NCI-H446 (cell line): ENCODE results near the gene RTP5.

Experiments
- DNase-seq, 2 experiments: peaks; one replicate each; lab custom pipeline; 2025; lab: John Stamatoyannopoulos, UW

RTP5 gene

DNA sequence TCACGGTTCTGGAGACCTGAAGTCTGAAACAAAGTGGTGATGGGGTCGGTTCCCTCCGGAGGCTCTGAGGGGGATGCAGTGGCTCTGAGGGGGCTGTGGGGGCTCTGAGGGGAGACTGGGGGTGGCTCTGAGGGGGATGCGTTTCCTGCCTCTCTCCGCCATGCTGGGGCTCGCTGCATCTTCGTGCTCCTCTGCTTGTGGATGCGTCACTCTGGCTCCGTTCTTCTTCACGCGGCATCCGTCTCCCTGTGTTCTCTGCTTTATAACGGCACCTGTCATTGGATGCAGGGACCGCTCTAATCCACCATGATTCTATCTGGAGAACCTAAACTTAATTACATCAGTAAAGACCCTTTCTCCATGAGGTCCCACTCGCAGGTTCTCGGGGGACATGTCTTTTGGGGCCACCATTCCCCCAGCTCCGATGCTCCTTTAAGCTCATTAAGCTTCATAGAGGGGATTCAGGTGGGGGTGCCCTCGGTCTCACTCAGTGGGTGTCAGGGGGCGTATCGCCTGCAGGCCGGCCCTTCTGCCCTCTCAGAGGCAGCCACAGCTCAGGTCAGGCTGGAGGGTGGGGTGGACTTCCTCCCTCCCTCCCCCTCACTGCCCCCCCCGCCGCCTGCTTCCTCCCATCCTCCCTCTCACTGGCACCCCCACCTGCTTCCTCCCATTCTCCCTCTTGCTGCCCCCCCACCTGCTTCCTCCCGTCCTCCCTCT lies 18.4 kb downstream of the RTP5 start:
- no peak for DNase-seq

DNA sequence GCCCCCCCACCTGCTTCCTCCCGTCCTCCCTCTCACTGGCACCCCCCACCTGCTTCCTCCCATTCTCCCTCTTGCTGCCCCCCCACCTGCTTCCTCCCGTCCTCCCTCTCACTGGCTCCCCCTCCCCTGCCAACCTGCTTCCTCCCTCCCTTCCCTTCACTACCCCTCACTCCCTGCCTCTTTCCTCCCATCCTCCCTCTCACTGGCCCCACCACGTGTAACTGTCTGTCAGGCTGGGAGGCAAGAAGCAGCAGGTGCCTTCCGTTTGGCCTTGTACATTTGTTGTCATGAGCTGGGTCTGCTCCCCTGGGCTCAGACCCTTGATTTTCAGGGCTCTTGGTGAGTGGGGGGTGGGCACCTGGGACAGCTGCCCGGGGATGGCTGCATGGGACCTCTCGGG lies 19.1 kb downstream of the RTP5 start:
- no peak for DNase-seq

DNA sequence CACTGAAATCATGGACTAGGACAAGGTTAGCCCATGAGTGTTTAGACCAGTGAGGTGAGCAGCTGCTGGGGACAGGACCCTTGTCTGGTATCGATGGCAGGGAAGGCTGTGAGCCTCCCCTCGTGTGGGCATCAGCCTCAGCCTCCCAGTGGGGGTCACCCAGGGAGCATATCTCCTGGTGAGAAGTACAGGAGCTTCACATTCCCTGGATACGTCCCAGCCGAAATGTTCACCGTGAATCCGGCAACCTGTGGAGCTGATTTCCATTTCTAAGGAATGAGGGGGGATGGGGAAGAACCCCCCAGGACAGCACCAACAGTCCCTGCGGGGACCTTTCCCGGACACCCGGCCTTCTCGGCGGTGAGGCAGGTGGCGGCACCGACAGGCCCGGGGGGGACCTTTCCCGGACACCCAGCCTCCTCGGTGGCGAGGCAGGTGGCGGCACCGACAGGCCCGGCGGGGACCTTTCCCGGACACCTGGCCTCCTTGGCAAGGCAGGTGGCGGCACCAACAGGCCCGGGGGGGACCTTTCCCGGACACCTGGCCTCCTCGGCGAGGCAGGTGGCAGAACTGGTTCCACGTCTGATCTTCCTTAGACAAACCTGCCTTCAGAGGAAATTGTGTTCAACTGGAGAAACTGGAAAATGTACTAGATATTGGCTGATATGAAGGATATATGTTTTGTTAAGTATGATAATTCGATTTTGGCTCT lies 21.2 kb downstream of the RTP5 start:
- no peak for DNase-seq

DNA sequence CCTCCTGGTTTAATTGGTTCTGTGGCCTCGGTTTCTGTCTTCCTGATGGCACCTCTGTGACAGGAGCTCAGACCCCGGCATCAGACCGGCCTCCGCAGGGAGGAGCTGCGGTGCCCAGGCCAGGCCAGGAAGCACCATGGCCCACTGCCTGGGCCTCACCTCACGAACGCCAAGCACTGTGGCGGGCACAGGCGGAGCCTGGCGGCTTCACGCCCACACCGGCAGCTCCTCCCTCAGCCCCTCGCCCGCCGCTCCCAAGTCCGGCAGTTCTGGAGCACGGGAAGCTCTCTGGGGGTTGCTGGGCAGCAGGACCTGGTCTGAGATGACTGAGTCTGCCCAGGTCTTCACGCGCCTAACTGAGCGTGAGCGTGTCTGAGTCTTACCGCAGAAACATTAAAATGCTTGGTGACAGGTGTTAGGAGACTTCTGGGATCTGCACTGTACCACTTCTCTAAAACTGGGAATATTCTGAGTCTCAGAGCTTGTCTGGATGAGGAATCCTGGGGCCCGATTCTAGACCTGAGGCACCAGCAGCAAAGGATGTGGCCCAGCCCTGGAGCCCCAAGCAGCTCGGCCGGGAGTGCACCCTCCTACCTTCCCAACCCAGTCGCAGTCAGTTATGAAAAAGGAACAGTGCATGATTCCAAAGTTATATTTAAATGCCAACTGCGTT lies 21.9 kb downstream of the RTP5 start:
- DNase-seq, result no peak

DNA sequence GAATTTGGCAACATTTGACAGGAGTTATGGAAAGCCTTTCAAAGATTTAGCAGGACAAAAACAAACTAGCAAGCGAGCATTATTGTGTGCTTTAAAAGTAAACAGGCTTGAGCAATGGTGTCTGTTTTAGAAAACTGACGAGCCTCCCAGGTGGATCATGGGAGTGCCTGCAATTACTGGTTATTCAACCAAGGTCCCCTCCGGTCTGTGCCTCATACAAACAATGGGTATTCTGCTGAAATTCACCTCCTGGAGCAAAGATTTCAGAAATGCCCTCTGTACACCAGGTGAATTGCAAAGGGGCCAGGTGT lies 22.4 kb downstream of the RTP5 start:
- DNase-seq, result no peak

DNA sequence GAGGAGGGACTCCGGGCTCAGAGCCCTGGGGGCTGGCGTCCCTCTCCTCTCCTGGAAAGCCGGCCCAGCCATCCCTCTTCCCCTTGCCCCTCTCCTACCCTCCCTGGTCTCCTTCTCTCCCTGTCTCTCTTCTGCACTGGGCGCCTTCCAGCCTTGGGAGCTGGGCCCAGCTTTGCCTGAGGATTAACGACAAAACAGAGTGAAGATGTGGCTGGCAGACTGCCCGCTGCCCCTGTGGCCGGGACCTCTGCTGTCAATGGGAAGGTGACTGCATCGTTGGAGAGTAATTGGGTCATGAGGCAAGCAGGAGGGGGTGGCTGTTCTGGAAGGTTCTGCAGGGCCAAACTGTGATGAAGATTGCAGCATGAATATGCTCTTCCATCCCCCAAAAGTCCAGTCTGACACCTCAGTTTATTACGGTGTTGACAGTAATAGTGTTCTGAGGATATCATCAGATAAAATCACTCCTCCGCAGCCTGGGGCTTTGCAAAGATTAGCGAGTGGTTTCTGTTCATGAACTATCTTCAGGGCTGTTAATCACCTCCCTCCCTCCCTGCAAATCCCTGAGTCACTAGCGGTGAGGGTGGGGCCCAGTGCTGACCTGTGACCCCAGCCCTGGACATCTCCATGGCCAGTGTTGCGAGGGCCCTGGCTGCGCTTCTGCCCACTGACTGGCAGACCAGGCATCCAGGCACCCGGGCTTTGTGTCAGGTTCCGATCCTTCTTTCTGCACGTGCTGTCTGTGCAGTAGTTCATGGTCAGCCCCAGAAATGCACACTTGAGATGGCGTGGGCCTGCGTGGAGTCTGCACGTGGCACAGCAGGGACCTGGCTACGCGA lies 23.0 kb downstream of the RTP5 start:
- no peak for DNase-seq

DNA sequence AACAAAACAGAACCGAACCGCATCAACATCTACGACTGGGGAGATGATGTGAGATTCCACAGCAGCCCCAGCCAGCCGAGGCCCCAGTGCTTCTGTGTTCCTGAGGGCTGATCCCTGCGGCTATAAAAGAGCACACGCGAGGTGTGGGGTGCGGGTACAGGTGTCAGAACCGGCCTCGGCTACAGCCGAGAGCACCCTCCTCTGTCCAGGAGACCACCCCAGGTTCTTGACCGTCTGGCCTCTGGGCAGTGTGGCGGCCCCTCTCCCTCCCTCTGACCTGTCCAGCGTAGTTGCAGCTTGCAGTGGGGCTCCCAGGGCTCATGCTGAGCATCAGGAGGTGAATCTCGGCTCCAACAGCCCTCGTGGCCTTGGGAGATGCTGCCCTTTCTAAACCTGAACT lies 23.7 kb downstream of the RTP5 start:
- DNase-seq, result no peak

DNA sequence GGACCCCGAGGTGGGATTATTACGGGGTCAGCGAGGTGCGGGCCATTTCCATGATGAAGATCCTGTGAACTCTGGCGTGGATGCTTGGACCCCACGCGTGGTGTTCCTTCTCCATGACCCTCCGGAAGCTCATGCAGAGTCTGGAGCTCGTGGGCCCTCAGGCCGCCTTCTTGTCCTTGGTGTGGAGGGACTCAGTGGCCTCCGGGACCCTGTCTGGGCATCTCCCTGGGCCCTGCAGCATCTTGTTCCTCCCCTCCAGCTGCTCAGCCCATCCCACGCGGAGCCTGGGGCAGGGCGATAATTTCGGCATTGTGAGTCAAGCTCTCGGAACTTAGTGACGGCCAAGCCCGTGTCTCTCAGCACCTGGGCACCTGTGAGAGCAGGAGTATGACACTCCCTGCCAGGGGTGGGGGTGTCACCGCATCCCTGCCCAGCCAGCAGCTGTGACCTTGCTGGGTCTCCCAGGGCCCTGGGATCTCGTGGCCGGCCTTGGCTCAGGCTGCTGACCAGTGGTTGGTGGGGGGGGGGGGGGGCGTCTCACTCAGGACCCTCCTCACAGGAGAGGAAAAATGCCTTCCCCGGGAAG lies 24.6 kb downstream of the RTP5 start:
- no peak for DNase-seq

DNA sequence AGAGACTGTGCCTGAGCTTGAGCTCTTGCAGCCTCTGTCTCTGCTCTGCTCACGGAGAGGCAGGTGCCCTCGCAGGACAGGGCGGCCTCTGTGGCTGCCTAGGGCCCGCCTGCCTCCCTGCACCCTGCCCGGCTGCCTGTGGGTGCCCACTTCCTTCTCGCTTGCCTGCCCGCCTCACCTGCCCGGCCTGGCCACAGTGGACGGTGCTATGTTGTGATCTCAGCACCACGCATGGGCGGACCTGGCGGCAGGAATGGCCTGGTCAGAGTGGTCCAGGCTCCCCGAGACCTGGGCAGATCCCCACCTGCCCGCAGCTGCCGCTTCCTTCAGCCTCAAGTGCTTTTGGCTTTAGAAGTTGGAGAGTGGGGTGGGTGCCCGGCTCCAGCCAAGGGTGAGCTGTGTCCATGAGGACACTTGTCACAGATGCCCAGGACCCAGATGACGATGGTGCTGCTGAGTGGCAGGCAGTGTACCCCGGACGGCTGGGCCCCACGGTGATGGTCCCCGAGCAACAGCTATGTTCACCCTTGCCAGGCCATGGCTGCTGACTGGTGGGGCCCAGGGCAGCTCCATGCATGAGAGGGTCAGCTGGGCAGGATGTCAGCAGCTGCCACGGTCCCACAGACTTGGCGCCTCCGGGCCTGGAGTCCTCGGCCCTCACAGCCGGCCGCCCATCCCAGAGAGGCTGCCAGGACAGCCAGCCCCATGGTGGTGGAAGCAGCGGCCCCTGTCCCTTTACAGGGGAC lies 25.3 kb downstream of the RTP5 start:
- DNase-seq, result no peak

DNA sequence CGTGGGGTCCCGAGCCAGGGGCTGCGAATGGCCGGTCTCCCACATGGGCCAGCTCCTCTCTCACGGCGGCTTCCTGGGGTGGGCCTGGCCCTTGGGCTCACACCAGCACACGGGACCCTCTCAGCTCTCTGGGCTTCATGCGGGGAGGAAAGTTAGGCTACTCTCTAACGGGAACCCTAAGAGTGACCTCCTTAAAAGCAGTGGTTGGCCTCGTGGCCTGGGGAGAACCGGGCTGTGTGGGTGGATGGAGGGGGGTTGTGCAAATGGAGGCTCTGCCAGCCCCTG lies 25.8 kb downstream of the RTP5 start:
- no peak for DNase-seq

DNA sequence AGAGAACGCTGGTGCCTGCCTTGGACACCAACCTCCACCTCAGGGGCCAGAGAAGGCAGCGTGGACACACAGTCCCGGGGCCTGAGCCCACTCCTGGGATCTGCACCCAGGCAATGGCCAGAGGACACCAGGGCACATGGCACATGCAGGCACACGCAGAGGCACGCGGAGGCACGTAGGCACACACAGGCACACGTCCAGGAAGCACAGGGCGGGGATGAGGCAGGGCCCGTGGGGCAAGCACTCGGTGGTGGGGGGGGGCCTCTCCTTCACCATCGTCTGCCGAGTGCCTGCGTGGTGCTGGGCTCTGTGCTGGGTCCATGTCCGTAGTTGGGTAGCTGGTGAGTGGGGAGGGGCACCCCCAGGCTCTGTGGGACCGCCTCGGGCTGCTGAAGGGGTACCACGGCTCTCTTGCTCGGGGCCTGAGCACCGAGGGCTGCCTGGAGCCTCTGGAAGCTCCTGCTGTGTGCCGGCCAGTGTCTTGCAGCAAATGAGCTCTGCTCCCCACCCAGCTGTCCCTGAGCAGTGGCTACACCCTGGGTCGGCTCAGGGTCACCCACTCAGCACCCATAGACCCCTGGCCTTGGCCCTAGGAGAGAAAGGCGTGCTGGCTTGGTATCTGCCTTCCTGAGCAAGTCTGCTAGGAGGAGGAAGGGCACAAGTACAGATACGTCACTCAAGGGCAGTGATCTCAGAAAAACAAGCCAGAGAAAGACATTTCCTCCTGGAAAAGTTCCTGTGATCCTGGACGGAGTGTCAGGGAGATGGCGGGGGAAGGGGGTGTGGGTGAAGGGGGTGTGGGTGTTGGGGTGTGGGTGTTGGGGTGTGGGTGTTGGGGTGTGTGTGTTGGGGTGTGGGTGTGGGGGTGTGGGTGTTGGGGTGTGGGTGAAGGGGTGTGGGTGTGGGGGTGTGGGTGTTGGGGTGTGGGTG lies 26.4 kb downstream of the RTP5 start:
- no peak for DNase-seq

DNA sequence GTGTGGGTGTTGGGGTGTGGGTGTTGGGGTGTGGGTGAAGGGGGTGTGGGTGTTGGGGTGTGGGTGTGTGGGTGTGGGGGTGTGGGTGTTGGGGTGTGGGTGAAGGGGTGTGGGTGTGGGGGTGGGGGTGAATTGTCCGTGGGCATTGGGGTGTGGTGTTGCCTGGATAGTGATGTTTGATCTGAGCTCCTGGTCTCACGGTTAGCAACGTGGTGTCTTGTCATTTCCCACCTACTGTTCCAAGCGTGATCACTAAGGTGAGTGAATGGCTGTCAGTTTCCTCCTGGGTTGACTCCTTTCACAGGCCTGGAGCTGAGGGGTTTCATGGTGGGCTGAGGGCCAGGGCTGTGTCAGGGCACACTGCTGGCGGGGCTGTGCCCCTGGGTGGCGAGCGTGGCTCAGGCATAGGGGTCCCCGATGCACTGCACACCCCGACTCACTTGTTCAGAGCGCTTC lies 27.2 kb downstream of the RTP5 start:
- DNase-seq, result no peak

DNA sequence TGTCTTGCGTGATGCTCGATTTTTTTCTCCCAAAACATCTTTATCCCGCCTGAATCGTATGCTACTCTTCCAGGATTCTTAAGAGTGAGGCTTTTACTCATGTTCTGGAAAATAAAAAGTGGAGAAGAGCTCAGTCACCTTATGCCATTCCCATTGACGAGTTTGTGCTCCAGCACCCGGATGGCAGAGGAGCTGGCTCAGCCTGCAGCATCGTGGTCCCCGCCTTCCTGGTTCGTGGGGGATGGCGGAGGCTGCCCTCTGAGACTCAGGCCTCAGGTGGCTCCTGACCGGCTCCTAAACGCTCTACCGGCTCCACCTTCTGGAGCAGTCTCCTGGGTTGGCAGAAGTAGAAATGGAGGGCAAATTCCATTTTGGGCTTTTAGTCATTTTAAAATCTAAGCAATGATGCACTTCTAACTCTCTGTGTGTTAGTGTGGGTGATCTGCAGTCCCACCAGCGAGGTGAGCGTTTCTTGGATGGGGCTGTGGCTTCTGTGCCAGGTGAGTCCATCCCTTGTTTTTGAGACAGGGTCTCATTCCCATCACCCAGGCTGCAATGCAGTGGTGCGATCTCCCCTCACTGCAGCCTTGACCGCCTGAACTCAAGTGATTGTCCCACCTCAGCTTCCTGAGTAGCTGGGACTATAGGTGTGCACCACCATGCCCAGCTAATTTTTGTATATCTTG lies 27.8 kb downstream of the RTP5 start:
- DNase-seq, result no peak

DNA sequence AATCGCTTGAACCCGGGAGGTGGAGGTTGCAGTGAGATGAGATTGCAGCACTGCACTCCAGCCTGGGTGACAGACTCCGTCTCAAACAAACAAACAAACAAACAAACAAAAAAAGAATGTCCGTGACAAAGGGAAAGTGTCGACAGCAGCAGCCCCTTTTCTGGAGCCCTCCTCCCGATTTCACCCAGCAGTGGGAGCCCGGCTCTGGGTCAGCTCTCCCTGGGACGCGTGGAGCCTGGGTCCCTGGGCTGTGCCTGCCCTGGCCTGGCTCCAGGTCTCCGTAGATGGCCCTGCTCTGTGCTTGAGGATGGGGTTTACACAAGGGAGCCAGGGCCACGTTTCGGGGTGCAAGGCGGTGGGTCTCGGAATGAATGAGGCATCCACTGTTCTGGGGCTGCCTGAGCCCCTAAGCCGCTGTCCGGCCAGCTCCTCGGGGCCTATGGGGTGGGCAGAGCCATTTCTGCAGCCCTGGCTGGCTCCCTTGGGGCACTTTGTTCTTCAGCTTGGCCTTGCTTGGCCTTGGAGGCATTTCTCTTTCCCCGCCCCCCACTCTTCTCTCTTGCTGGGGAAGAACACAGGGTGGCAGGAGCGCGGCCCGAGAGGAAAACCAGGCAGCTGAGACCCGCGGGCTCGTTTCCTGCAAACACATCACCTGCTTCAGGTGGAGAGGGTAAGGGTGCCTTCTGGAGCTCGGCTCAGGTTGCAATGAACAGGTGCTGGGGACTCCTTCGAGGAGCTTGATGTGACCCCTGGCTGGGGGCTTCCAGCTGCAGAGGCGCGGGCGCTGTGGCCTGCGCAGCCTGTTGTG lies 29.1 kb downstream of the RTP5 start:
- no peak for DNase-seq

DNA sequence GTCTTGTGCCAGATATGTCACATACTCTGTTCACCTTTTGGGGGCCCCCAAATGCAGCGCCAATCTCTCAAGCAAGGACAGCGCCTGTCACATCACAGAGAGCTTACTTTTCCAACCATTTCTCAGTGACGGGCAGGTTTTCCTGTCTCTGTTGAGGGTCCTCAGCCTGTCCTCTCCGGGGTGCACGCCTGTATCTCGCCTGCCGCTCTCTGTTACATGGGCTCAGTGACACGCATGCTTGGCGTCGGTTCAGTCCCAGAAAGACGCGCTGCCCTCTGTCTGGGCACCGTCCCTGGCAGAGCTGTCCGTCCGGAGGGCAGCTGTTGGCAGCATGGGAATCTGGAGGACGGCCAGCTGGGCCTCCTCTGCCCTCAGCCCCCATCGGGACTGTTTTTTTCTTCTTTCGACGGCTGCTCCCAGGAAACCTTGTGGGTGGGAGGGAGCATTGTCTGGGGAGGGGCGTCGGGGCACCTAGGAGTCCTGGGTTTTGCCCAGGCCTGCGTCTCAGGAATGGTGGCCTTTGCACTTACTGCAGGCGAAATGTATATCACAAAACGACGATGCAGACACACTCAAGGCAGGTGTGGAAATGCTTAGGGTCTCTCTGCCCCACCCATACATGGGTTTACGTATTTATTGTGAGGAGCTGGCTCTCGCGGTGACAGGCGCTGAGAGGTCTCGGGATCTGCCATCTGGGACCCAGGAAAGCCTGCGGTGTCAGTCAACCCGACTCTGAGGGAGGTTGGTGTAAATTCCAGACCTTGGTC lies 30.9 kb downstream of the RTP5 start:
- no peak for DNase-seq

DNA sequence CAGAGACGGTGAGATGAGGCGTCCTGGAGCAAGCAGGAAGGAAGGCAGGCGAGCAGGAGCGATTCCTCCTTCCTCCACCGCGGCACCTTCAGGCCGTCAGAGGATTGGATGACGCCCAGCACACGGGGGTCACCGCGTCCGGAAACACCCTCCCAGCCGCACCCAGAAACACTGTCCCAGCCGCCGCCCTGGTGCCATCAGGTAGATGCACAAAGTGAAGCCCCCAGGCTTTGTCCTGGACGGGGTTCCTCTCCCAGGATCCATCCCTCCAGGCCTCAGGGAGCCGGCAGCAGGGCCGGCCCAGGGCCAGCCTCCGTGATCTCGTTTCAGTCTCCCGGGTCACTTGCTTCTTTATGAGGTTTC lies 31.5 kb downstream of the RTP5 start:
- no peak for DNase-seq

DNA sequence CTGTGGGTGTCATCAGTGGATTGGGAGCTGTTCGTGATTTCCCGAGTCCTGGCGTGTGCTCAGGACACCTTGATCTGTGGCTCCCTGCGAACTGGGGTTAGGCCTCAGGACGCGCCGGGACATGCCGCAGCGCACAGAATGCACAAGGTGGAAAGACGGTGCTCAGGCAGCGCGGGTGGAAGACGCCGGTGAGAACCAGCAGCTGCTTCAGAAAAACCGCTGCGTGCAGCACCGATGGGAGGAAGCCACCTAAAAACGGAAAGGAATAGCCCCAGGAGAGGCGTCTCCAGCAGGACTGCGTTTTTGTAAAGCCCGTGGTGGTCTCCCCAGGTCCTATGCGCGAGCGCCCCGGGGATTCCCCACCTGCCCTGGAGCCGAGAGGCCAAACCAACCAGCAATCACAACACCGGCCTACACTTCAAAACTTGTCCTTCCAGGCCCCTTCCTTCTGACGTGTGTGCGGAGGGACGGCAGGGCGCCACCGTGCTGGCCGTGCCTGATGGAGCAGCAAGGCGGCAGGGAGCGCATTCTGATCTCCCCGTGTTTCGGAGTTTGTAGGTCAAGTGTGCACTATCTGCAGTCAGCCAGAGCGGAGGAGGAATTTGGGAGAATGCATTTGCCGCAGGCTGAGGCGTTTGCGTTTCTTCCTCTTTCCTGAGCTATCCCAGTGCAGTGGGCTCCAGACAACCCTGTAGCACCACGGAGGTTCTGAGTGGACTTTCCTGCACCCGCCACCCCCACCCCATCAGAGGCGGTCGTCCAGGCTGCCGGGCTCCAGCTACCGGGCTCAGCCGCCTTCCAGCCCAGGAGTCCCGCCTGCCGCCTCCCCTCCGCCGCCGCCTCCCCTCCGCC lies 32.2 kb downstream of the RTP5 start:
- no peak for DNase-seq
